ENCODE measurements around the gene RTL1. TPM values are rescaled to one million over a fixed set of nuclear protein-coding genes. Genes with fewer than 3 reads are reported as not detected.

The RTL1 gene
- total and polyA plus RNA-seq, 2 donors (not counting 3 experiments of a cell fraction or from before 2014, with no cell fraction given) = not detected

GRCh38 chr14:100909439-100909838 lies 5.9 kb upstream of the RTL1 start:
- Histone ChIP-seq H3K36me3 (ENCODE audit: control insufficient read depth in 2 of 2, extremely low read depth in 1 of 2, insufficient read depth in 2 of 2, low read length in 2 of 2) (peaks cover 0 to 19% of the 10 kb centered on the region in 2 experiments), H4K20me1 (replicated peaks; ENCODE audit: control insufficient read depth, extremely low read depth, insufficient read depth, low read length) (no peaks in the 10 kb centered on the region), H2AFZ (ENCODE audit: low read depth, low read length) (no peak overlapping the region), H3K79me2 (ENCODE audit: control insufficient read depth, insufficient read depth, low read length) (no peaks in the 10 kb centered on the region), H3K4me3 (replicated peaks in 1 of 3; ENCODE audit: insufficient read depth in 1 of 3, low read depth in 1 of 3, low read length in 3 of 3) (no peak overlapping the region), H3K9me1 (replicated peaks; ENCODE audit: control insufficient read depth, extremely low read depth, insufficient read depth, low read length) (no peaks in the 10 kb centered on the region), H3K9me3 (replicated peaks; ENCODE audit: control insufficient read depth, insufficient read depth, low read length) (no peaks in the 10 kb centered on the region), H3K4me1 (ENCODE audit: control insufficient read depth, extremely low read depth, insufficient read depth, low read length) (peaks cover 4% of the 10 kb centered on the region), H3K4me2 (ENCODE audit: insufficient read depth, low read length) (no peak overlapping the region), H3K27me3 (ENCODE audit: control insufficient read depth in 2 of 2, insufficient read depth in 2 of 2, low read length in 2 of 2) (peaks cover 0 to 3% of the 10 kb centered on the region in 2 experiments), H3K27ac (ENCODE audit: insufficient read depth, low read depth, low read length) (no peak overlapping the region), H3K9ac (replicated peaks; ENCODE audit: extremely low read depth, insufficient read depth, low read length) (no peak overlapping the region)
- intact Hi-C loops (cut with micrococcal nuclease) = no loop called here
- TF ChIP-seq CTCF (IDR thresholded peaks at IDR 0.05; ENCODE audit: extremely low read depth in 1 of 2, insufficient read depth in 1 of 2, low read depth in 1 of 2, low read length in 2 of 2) (no peak), MAX (IDR thresholded peaks at IDR 0.05; ENCODE audit: insufficient read depth, insufficient read length) (no peak), POLR2AphosphoS5 (IDR thresholded peaks at IDR 0.05; ENCODE audit: insufficient read depth, low read depth, low read length) (no peak), FOS (IDR thresholded peaks at IDR 0.05; ENCODE audit: borderline replicate concordance, insufficient read depth, low read length) (no peak), EZH2 (IDR thresholded peaks at IDR 0.05; ENCODE audit: borderline replicate concordance, low read depth, low read length, severe bottlenecking) (no peak), POLR2A (IDR thresholded peaks at IDR 0.05; ENCODE audit: low read depth, low read length) (no peak), JUN (IDR thresholded peaks at IDR 0.05; ENCODE audit: borderline replicate concordance, insufficient read depth, insufficient read length, low read depth) (no peak), GATA2 (IDR thresholded peaks at IDR 0.05; ENCODE audit: insufficient read depth, insufficient read length, low read depth, low read length) (no peak), MYC (IDR thresholded peaks at IDR 0.05; ENCODE audit: low read depth, low read length) (no peak)
- no peak for DNase-seq (ENCODE audit: low read depth, low spot score)
- BruUV-seq (replicated peaks) = no TSS peak
- no peak for FAIRE-seq
- dilution Hi-C loops (cut with MboI; ENCODE audit: extremely low pct_ligation_motif_present, low sequenced_read_pairs) = no loop called here
- ChIA-PET POLR2A (no interaction called here), CTCF (no interaction called here)

All from endothelial cell of umbilical vein (primary cell).